Mucosa of rectum (tissue), 2 donors: ENCODE data around the gene OLFM1.

Experiments used
- H3K27ac ChIP-seq, 2 donors: one replicate each; pipeline ENCODE4 v1.7.0; 2013; ENCODE audit warnings: inconsistent platforms in 2 of 2, low read depth in 2 of 2, low read length in 2 of 2
- H3K27me3 ChIP-seq, 2 donors: one replicate each; pipeline ENCODE4 v1.7.0; 2013; ENCODE audit warnings: low read length in 2 of 2; ENCODE audit not compliant: control insufficient read depth in 2 of 2, insufficient read depth in 2 of 2
- H3K36me3 ChIP-seq, 2 donors: one replicate each; pipeline ENCODE4 v1.7.0; 2013; ENCODE audit warnings: low read length in 2 of 2; ENCODE audit not compliant: control insufficient read depth in 2 of 2, insufficient read depth in 2 of 2
- H3K4me1 ChIP-seq, 2 donors: one replicate each; pipeline ENCODE4 v1.7.0; 2013; ENCODE audit warnings: low read length in 2 of 2, mild to moderate bottlenecking in 1 of 2; ENCODE audit not compliant: control insufficient read depth in 2 of 2, insufficient read depth in 2 of 2
- H3K4me3 ChIP-seq, 2 donors: one replicate each; pipeline ENCODE4 v1.7.0; 2013; ENCODE audit warnings: low read length in 2 of 2
- H3K9ac ChIP-seq, 2 donors: one replicate each; pipeline ENCODE4 v1.7.0; 2013; ENCODE audit warnings: low read length in 2 of 2, low read depth in 1 of 2, mild to moderate bottlenecking in 1 of 2
- H3K9me3 ChIP-seq, 2 donors: one replicate each; pipeline ENCODE4 v1.7.0; 2013; ENCODE audit warnings: low read length in 2 of 2; ENCODE audit not compliant: control insufficient read depth in 2 of 2
- donor health status: healthy.
- donor health status: Normal muscosa, but diverticular disease.

Gene OLFM1

DNA sequence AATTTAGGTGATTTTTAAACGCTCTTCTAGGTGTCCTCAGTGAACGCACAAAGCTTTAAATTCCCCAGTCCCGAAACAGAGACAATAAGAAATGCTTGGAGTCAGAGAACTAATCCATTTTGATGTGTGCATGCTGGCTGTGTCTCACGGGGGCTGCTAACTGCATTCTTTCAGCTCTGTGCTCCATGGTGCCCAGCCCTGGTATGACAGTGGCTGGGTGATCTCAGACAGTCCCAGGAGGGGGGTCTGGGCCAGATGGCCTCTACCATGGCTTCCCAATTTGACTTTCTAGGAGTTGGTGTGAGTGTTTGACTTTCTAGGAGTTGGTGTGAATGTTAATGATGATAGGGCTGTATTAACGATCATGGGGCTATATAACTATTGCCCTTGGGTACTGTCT lies 12.1 kb downstream of the OLFM1 start:
- Histone ChIP-seq H3K36me3 (no peaks in the 10 kb centered on the region), H3K4me3 (no peak overlapping the region), H3K9ac (no peak overlapping the region), H3K9me3 (no peaks in the 10 kb centered on the region), H3K4me1 (no peaks in the 10 kb centered on the region), H3K27me3 (no peaks in the 10 kb centered on the region), H3K27ac (no peak overlapping the region)

GRCh38 chr9:135100241-135100681 lies 12.8 kb downstream of the OLFM1 start:
- H3K9me3 ChIP-seq: no peaks in the 10 kb centered on the region
- no peak overlapping the region for H3K27ac ChIP-seq
- H3K9ac ChIP-seq: no peak overlapping the region
- no peak overlapping the region for H3K4me3 ChIP-seq
- no peaks in the 10 kb centered on the region for H3K4me1 ChIP-seq
- no peaks in the 10 kb centered on the region for H3K36me3 ChIP-seq
- no peaks in the 10 kb centered on the region for H3K27me3 ChIP-seq

- Histone ChIP-seq H3K27ac (no peak overlapping the region), H3K27me3 (no peaks in the 10 kb centered on the region), H3K4me1 (no peaks in the 10 kb centered on the region), H3K9me3 (no peaks in the 10 kb centered on the region), H3K36me3 (no peaks in the 10 kb centered on the region), H3K9ac (no peak overlapping the region), H3K4me3 (no peak overlapping the region)
Observed at GRCh38 chr9:135100725-135101410, 13.4 kb downstream of the OLFM1 start.

GRCh38 chr9:135101486-135101885 lies 14.0 kb downstream of the OLFM1 start:
- Histone ChIP-seq H3K27ac (no peak overlapping the region), H3K36me3 (no peaks in the 10 kb centered on the region), H3K9ac (no peak overlapping the region), H3K9me3 (no peaks in the 10 kb centered on the region), H3K4me1 (no peaks in the 10 kb centered on the region), H3K27me3 (no peaks in the 10 kb centered on the region), H3K4me3 (no peak overlapping the region)

DNA sequence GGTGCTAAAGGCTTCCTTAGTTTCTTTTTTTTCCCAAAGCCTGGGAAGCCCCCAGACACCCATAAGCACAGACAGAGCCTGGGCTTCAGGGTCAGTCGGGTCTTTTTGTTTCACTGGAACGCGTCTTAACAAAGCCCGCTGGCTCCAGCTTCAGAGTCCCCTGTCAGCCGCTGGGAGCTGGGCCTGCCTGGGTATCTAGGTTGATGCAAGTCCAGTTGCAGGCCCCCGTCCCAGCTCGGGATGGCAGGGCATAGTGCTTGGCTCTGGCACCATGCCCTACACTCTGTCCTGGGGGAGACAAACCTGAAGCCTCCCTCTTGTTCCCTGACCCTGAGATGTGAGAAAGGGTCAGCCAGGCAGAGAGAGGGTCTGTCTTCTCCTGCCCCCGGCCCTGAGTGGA lies 14.5 kb downstream of the OLFM1 start:
- H3K27me3 ChIP-seq: no peaks in the 10 kb centered on the region
- H3K9ac ChIP-seq: no peak overlapping the region
- no peak overlapping the region for H3K27ac ChIP-seq
- H3K36me3 ChIP-seq: no peaks in the 10 kb centered on the region
- no peaks in the 10 kb centered on the region for H3K9me3 ChIP-seq
- H3K4me3 ChIP-seq: no peak overlapping the region
- no peaks in the 10 kb centered on the region for H3K4me1 ChIP-seq

- Histone ChIP-seq H3K27ac (no peak overlapping the region), H3K9me3 (no peaks in the 10 kb centered on the region), H3K4me1 (no peaks in the 10 kb centered on the region), H3K27me3 (no peaks in the 10 kb centered on the region), H3K9ac (no peak overlapping the region), H3K36me3 (no peaks in the 10 kb centered on the region), H3K4me3 (no peak overlapping the region)
Observed at GRCh38 chr9:135102331-135102730, 14.9 kb downstream of the OLFM1 start.

GRCh38 chr9:135103001-135103446 lies 15.6 kb downstream of the OLFM1 start:
- no peaks in the 10 kb centered on the region for H3K36me3 ChIP-seq
- H3K4me1 ChIP-seq: no peaks in the 10 kb centered on the region
- no peak overlapping the region for H3K27ac ChIP-seq
- H3K9ac ChIP-seq: no peak overlapping the region
- no peaks in the 10 kb centered on the region for H3K27me3 ChIP-seq
- H3K9me3 ChIP-seq: no peaks in the 10 kb centered on the region
- H3K4me3 ChIP-seq: no peak overlapping the region

- Histone ChIP-seq H3K4me3 (no peak overlapping the region), H3K9ac (no peak overlapping the region), H3K9me3 (no peaks in the 10 kb centered on the region), H3K36me3 (no peaks in the 10 kb centered on the region), H3K27ac (no peak overlapping the region), H3K4me1 (no peaks in the 10 kb centered on the region), H3K27me3 (peaks cover 0 to 3% of the 10 kb centered on the region in 2 donors)
Observed at GRCh38 chr9:135103931-135104639, 16.6 kb downstream of the OLFM1 start.

DNA sequence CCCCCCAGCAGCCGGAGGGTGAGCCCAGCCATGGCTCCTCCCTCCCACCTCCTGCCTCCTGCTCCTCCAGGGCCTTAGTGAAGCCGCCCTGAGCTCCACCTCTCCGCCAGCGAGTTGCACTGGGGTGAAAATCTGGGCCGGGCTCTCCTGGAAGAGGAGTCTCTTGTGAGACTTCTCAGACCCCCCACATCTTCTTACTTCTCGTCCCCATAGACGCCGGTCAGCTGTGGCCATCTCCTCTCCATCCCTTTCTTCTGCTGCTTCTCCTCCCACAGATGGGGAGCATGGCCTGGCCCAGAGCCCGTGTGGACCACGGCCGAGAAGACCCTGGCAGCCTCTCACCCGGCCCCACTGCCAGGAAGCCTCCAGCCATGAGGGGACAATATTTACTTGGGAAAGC lies 17.3 kb downstream of the OLFM1 start:
- no peaks in the 10 kb centered on the region for H3K36me3 ChIP-seq
- H3K9me3 ChIP-seq: no peaks in the 10 kb centered on the region
- no peaks in the 10 kb centered on the region for H3K4me1 ChIP-seq
- H3K27ac ChIP-seq: no peak overlapping the region
- no peak overlapping the region for H3K4me3 ChIP-seq
- H3K27me3 ChIP-seq: peaks cover 0 to 3% of the 10 kb centered on the region in 2 donors
- no peak overlapping the region for H3K9ac ChIP-seq

- no peaks in the 10 kb centered on the region for H3K9me3 ChIP-seq
- no peak overlapping the region for H3K27ac ChIP-seq
- H3K4me3 ChIP-seq: no peak overlapping the region
- H3K36me3 ChIP-seq: no peaks in the 10 kb centered on the region
- H3K4me1 ChIP-seq: no peaks in the 10 kb centered on the region
- no peak overlapping the region for H3K9ac ChIP-seq
- peaks cover 0 to 3% of the 10 kb centered on the region in 2 donors for H3K27me3 ChIP-seq
Observed at GRCh38 chr9:135105211-135105745, 17.8 kb downstream of the OLFM1 start.
